Neuronal stem cell (in vitro differentiated cells): ENCODE results near the gene PAIP2B.

Experiments used
- DNase-seq: peaks from one replicate; pipeline ENCODE4 v3.0.0-alpha.2; 2013; ENCODE audit warnings: low spot score
- H2AFZ ChIP-seq: one replicate; pipeline ENCODE4 v1.6.1; 2013; ENCODE audit warnings: mild to moderate bottlenecking, low read length, inconsistent platforms
- H2AK5ac ChIP-seq: 2 replicates; pipeline ENCODE4 v1.6.1; 2013; ENCODE audit warnings: low read depth, mild to moderate bottlenecking, inconsistent platforms, low read length, moderate library complexity, mixed read lengths
- H2BK120ac ChIP-seq: 2 replicates; pipeline ENCODE4 v1.6.1; 2013; ENCODE audit warnings: low read depth, mild to moderate bottlenecking, inconsistent platforms, low read length, moderate library complexity, mixed read lengths
- H2BK12ac ChIP-seq: one replicate; pipeline ENCODE4 v1.6.1; 2013; ENCODE audit warnings: low read length, inconsistent platforms
- H2BK15ac ChIP-seq: 2 replicates; pipeline ENCODE4 v1.6.1; 2013; ENCODE audit warnings: mild to moderate bottlenecking, low read length, inconsistent platforms, mixed read lengths
- H2BK5ac ChIP-seq: one replicate; pipeline ENCODE4 v1.6.1; 2013; ENCODE audit warnings: inconsistent platforms, mild to moderate bottlenecking, low read length, moderate library complexity
- H3K14ac ChIP-seq: one replicate; pipeline ENCODE4 v1.6.1; 2013; ENCODE audit warnings: low read length, inconsistent platforms
- H3K18ac ChIP-seq: 2 replicates; pipeline ENCODE4 v1.6.1; 2013; ENCODE audit warnings: low read length, inconsistent platforms
- H3K23ac ChIP-seq: 2 replicates; pipeline ENCODE4 v1.6.1; 2013; ENCODE audit warnings: low read depth, mild to moderate bottlenecking, mixed read lengths, low read length, inconsistent platforms; ENCODE audit not compliant: poor library complexity
- H3K27ac ChIP-seq: replicated peaks from 3 replicates; pipeline ENCODE4 v1.5.1; 2013; ENCODE audit warnings: low read length, inconsistent platforms
- H3K27me3 ChIP-seq, 3 experiments: 2 replicates each; pipeline ENCODE4 v1.6.1; 2013; ENCODE audit warnings: low read length in 3 of 3, mild to moderate bottlenecking in 2 of 3, inconsistent platforms in 1 of 3, low read depth in 1 of 3, mixed read lengths in 1 of 3, moderate library complexity in 1 of 3; ENCODE audit not compliant: control insufficient read depth in 3 of 3, insufficient read depth in 3 of 3
- H3K36me3 ChIP-seq, 2 donors: replicated peaks in 1 of 2; 2 replicates each; pipeline ENCODE4 v1.6.1; 2013; ENCODE audit warnings: low read length in 2 of 2; ENCODE audit not compliant: control insufficient read depth in 2 of 2, insufficient read depth in 2 of 2
- H3K4ac ChIP-seq: 2 replicates; pipeline ENCODE4 v1.6.1; 2013; ENCODE audit warnings: inconsistent platforms, mild to moderate bottlenecking, low read length, moderate library complexity
- H3K4me1 ChIP-seq, 2 donors: 1 replicate in 1 of 2; 2 replicates in 1 of 2; pipeline ENCODE4 v1.6.1; 2013; ENCODE audit warnings: low read length in 2 of 2, low read depth in 1 of 2; ENCODE audit not compliant: control insufficient read depth in 2 of 2, insufficient read depth in 1 of 2
- H3K4me2 ChIP-seq: one replicate; pipeline ENCODE4 v1.6.1; 2013; ENCODE audit warnings: mild to moderate bottlenecking, low read length, inconsistent platforms; ENCODE audit not compliant: insufficient read depth, poor library complexity, severe bottlenecking
- H3K4me3 ChIP-seq, 2 donors: 2 replicates each; pipeline ENCODE4 v1.5.1; 2013; ENCODE audit warnings: low read length in 2 of 2, mild to moderate bottlenecking in 2 of 2, inconsistent platforms in 1 of 2, moderate library complexity in 1 of 2
- H3K79me1 ChIP-seq: one replicate; pipeline ENCODE4 v1.6.1; 2013; ENCODE audit warnings: low read depth, mild to moderate bottlenecking, inconsistent platforms, low read length, moderate library complexity
- H3K9ac ChIP-seq: one replicate; pipeline ENCODE4 v1.6.1; 2013; ENCODE audit warnings: mild to moderate bottlenecking, low read depth, low read length, inconsistent platforms; ENCODE audit not compliant: poor library complexity
- H3K9me3 ChIP-seq, 2 donors: replicated peaks in 1 of 2; 2 replicates each; pipeline versions ENCODE3 to v1.6.1; 2013; ENCODE audit warnings: low read length in 2 of 2, mild to moderate bottlenecking in 2 of 2, inconsistent platforms in 1 of 2, low read depth in 1 of 2, mixed read lengths in 1 of 2, moderate library complexity in 1 of 2; ENCODE audit not compliant: control insufficient read depth in 2 of 2, insufficient read depth in 1 of 2
- H4K8ac ChIP-seq: one replicate; pipeline ENCODE4 v1.6.1; 2013; ENCODE audit warnings: low read depth, mild to moderate bottlenecking, inconsistent platforms, low read length, moderate library complexity
- H4K91ac ChIP-seq: one replicate; pipeline ENCODE4 v1.6.1; 2013; ENCODE audit warnings: low read length, low read depth, mild to moderate bottlenecking, inconsistent platforms; ENCODE audit not compliant: poor library complexity
- WGBS, 2 donors: extraction: QIAGEN DNeasy Blood & Tissue Kit; methylation state at CpG; one replicate each; pipeline ENCODE4 v1.1.7; 2013; ENCODE audit warnings: missing lambda C conversion rate in 2 of 2, mixed read lengths in 1 of 2; ENCODE audit not compliant: insufficient read length in 2 of 2, insufficient replicate concordance in 1 of 2; ENCODE audit errors: extremely low coverage in 2 of 2; 5-methylcytosine and 5-hydroxymethylcytosine counted together

PAIP2B gene

GRCh38 chr2:71156573-71156972, 70.3 kb downstream of the PAIP2B start:
- Histone ChIP-seq H2AK5ac (no peak overlapping the region), H2BK12ac (no peak overlapping the region), H2BK15ac (no peak overlapping the region), H4K91ac (no peak overlapping the region), H3K4ac (no peak overlapping the region), H3K4me2 (no peak overlapping the region), H2BK120ac (no peak overlapping the region), H2AFZ (no peak overlapping the region), H3K79me1 (no peaks in the 10 kb centered on the region), H3K27me3 (peaks cover 0 to 8% (median 0%) of the 10 kb centered on the region in 3 experiments), H3K4me3 (peak overlapping the region in 1 of 2 donors; percentile 25), H3K23ac (no peak overlapping the region), H3K4me1 (peaks cover 4 to 7% of the 10 kb centered on the region in 2 donors), H4K8ac (no peak overlapping the region), H3K36me3 (no peaks in the 10 kb centered on the region), H3K14ac (no peak overlapping the region), H3K9me3 (no peaks in the 10 kb centered on the region), H3K18ac (no peak overlapping the region), H2BK5ac (peak overlapping the region; percentile 57), H3K9ac (no peak overlapping the region), H3K27ac (no peak overlapping the region)
- no CpG with 5 or more reads among the region's 6 CpGs for WGBS, 2 donors
- no peak for DNase-seq

DNA sequence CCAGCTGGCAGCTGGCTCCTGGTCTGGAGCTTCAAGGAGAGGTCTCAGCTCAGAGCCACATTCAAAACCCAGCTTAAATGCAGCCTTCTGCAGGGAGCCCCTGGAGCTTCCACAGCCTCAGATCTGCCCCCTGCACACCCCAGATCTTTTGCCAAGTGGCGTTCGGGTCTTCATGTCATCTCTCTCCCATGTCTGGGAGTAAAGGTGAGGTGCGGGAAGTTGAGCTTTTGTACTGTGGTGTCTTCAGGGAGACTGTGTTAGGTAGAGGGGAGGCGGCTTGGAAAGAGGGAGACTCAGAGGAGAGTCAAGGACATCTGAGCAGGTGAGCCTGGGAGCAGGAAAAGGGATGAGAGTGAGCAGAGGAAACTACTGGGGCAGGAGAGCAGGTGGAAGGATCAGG, 71.1 kb downstream of the PAIP2B start:
- no CpG with 5 or more reads among the region's 4 CpGs for WGBS, 2 donors
- H2BK15ac ChIP-seq: no peak overlapping the region

GRCh38 chr2:71154798-71155197, 72.1 kb downstream of the PAIP2B start:
- Histone ChIP-seq H3K79me1 (no peaks in the 10 kb centered on the region), H3K23ac (no peak overlapping the region), H3K27me3 (peaks cover 0 to 8% (median 0%) of the 10 kb centered on the region in 3 experiments), H3K4me2 (no peak overlapping the region), H4K91ac (no peak overlapping the region), H2AK5ac (peak overlapping the region; percentile 49), H3K27ac (no peak overlapping the region), H3K14ac (no peak overlapping the region), H3K4me1 (peaks cover 4 to 7% of the 10 kb centered on the region in 2 donors), H3K4ac (no peak overlapping the region), H3K9ac (no peak overlapping the region), H4K8ac (no peak overlapping the region), H3K18ac (no peak overlapping the region), H2AFZ (no peak overlapping the region), H3K36me3 (peaks cover 2 to 8% of the 10 kb centered on the region in 2 donors), H2BK15ac (no peak overlapping the region), H3K9me3 (no peaks in the 10 kb centered on the region), H2BK5ac (no peak overlapping the region), H2BK12ac (no peak overlapping the region), H3K4me3 (no peak overlapping the region), H2BK120ac (no peak overlapping the region)
- no CpG with 5 or more reads among the region's 6 CpGs for WGBS, 2 donors
- DNase-seq: no peak

More for the DNA sequence above, 71.1 kb downstream of the PAIP2B start:
- H3K79me1 ChIP-seq: no peaks in the 10 kb centered on the region
- H3K4me1 ChIP-seq: peaks cover 4 to 7% of the 10 kb centered on the region in 2 donors
- H2BK120ac ChIP-seq: no peak overlapping the region
- H3K4ac ChIP-seq: no peak overlapping the region
- H4K8ac ChIP-seq: no peak overlapping the region
- no peak overlapping the region for H3K9ac ChIP-seq
- peaks cover 0 to 8% (median 0%) of the 10 kb centered on the region in 3 experiments for H3K27me3 ChIP-seq
- no peak for DNase-seq
- no peak overlapping the region for H4K91ac ChIP-seq
- H2AK5ac ChIP-seq: peak overlapping the region; percentile 7
- H3K27ac ChIP-seq: no peak overlapping the region
- H2AFZ ChIP-seq: no peak overlapping the region
- no peak overlapping the region for H3K4me2 ChIP-seq
- H3K4me3 ChIP-seq: no peak overlapping the region
- H3K18ac ChIP-seq: no peak overlapping the region
- H3K23ac ChIP-seq: no peak overlapping the region
- no peaks in the 10 kb centered on the region for H3K9me3 ChIP-seq
- H3K14ac ChIP-seq: no peak overlapping the region
- H2BK12ac ChIP-seq: no peak overlapping the region
- peak overlapping the region; percentile 57 for H2BK5ac ChIP-seq
- no peaks in the 10 kb centered on the region for H3K36me3 ChIP-seq

DNA sequence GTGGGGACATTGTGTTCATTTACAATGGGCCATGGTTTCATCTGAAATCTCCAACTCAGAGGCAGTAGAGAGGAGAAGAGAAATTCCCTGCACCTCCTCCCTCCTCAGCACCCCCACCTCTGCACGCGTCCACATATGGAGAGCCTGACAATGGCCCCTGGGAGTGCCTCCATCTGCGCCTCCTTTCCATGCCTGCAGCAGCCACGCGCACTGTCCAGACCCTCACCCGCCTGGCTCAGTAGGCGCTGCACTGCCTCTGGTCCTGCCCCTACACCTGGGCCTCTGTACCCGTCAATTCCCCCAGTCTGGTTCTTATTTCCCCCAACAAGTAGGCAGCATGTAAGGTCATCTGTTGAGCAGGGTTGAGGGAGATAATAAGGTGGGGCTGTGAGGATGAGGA, 72.6 kb downstream of the PAIP2B start:
- Histone ChIP-seq H3K27ac (no peak overlapping the region), H3K36me3 (peaks cover 4 to 14% of the 10 kb centered on the region in 2 donors), H2AK5ac (no peak overlapping the region), H3K4me2 (no peak overlapping the region), H3K4me3 (no peak overlapping the region), H3K79me1 (no peaks in the 10 kb centered on the region), H2AFZ (no peak overlapping the region), H3K4me1 (peaks cover 4 to 7% of the 10 kb centered on the region in 2 donors), H2BK120ac (no peak overlapping the region), H3K27me3 (peaks cover 0 to 8% (median 0%) of the 10 kb centered on the region in 3 experiments), H2BK12ac (no peak overlapping the region), H2BK15ac (no peak overlapping the region), H3K9ac (peak overlapping the region; percentile 27), H3K23ac (no peak overlapping the region), H2BK5ac (no peak overlapping the region), H3K9me3 (no peaks in the 10 kb centered on the region), H4K8ac (no peak overlapping the region), H4K91ac (no peak overlapping the region), H3K4ac (no peak overlapping the region), H3K18ac (no peak overlapping the region), H3K14ac (no peak overlapping the region)
- WGBS, 2 donors: no CpG with 5 or more reads among the region's 8 CpGs
- DNase-seq: no peak
